MM.1S (cell line): ENCODE results near the gene NDST1.

ENCODE experiments used
- DNase-seq: peaks from one replicate; pipeline ENCODE4 v3.0.0-alpha.2; 2015
- H2AFZ ChIP-seq: fragments of 300-600 bp; sonication (generic); 2 replicates; pipeline ENCODE4 v1.6.0; 2016; ENCODE audit warnings: antibody characterized with exemption, low read length
- H3F3A ChIP-seq: fragments of 300-600 bp; sonication (generic); 2 replicates; pipeline ENCODE4 v1.6.1; 2016; ENCODE audit warnings: mild to moderate bottlenecking, antibody characterized with exemption, low read length, moderate library complexity, mixed read lengths; ENCODE audit not compliant: insufficient read depth
- H3K27ac ChIP-seq: fragments of 300-600 bp; sonication (generic); 2 replicates; pipeline ENCODE4 v1.5.1; 2016; ENCODE audit warnings: mild to moderate bottlenecking, low read length
- H3K27me3 ChIP-seq: fragments of 300-600 bp; sonication (generic); replicated peaks from 2 replicates; pipeline ENCODE4 v1.6.0; 2016; ENCODE audit warnings: low read length; ENCODE audit not compliant: insufficient read depth
- H3K36me3 ChIP-seq: fragments of 300-600 bp; sonication (generic); replicated peaks from 2 replicates; pipeline ENCODE4 v1.6.1; 2016; ENCODE audit warnings: mild to moderate bottlenecking, low read length, mixed read lengths; ENCODE audit not compliant: insufficient read depth
- H3K4me1 ChIP-seq: fragments of 300-600 bp; sonication (generic); 2 replicates; pipeline ENCODE4 v1.6.1; 2016; ENCODE audit warnings: low read length, mixed read lengths
- H3K4me2 ChIP-seq: fragments of 300-600 bp; sonication (generic); 2 replicates; pipeline ENCODE4 v1.6.0; 2016; ENCODE audit warnings: low read depth, low read length
- H3K4me3 ChIP-seq: fragments of 300-600 bp; sonication (generic); 2 replicates; pipeline ENCODE4 v1.5.1; 2016; ENCODE audit warnings: low read length, mixed read lengths
- H3K79me2 ChIP-seq: fragments of 300-600 bp; sonication (generic); 2 replicates; pipeline ENCODE4 v1.6.1; 2016; ENCODE audit warnings: mixed run types, low read length, mixed read lengths
- H3K9ac ChIP-seq: fragments of 300-600 bp; sonication (generic); 2 replicates; pipeline ENCODE4 v1.6.1; 2016; ENCODE audit warnings: low read length, mixed read lengths
- H3K9me2 ChIP-seq: fragments of 300-600 bp; sonication (generic); replicated peaks from 2 replicates; pipeline ENCODE4 v1.6.1; 2016; ENCODE audit warnings: mild to moderate bottlenecking, low read length, mixed read lengths; ENCODE audit not compliant: insufficient read depth
- H3K9me3 ChIP-seq: fragments of 300-600 bp; sonication (generic); replicated peaks from 2 replicates; pipeline ENCODE4 v1.6.1; 2016; ENCODE audit warnings: mild to moderate bottlenecking, low read length, mixed read lengths; ENCODE audit not compliant: insufficient read depth
- H4K20me1 ChIP-seq: fragments of 300-600 bp; sonication (generic); 2 replicates; pipeline ENCODE4 v1.6.1; 2016; ENCODE audit warnings: mild to moderate bottlenecking, low read length, moderate library complexity, mixed read lengths; ENCODE audit not compliant: insufficient read depth
- CTCF ChIP-seq: fragments of 300-600 bp; sonication (generic); IDR thresholded peaks from 2 replicates; pipeline ENCODE4 v1.5.1; 2016; ENCODE audit warnings: antibody characterized with exemption, low read length, mixed read lengths
- EZH2 ChIP-seq: fragments of 300-600 bp; sonication (generic); optimal IDR thresholded peaks from 2 replicates; pipeline ENCODE3; 2017; ENCODE audit warnings: low read depth, mild to moderate bottlenecking, antibody characterized with exemption, low read length, mixed read lengths
- EZH2phosphoT487 ChIP-seq: fragments of 300-600 bp; sonication (generic); IDR thresholded peaks from 2 replicates; pipeline ENCODE4 v1.6.1; 2018; ENCODE audit warnings: antibody characterized with exemption, low read length

Gene NDST1

GRCh38 chr5:150527038-150527437 lies 19.1 kb downstream of the NDST1 start:
- Histone ChIP-seq H3K9ac (no peak overlapping the region), H4K20me1 (no peaks in the 10 kb centered on the region), H2AFZ (no peak overlapping the region), H3K9me3 (no peaks in the 10 kb centered on the region), H3K4me1 (no peaks in the 10 kb centered on the region), H3K4me3 (no peak overlapping the region), H3K36me3 (no peaks in the 10 kb centered on the region; the same call in 1 of the 2 replicates), H3K27ac (no peak overlapping the region), H3K79me2 (no peaks in the 10 kb centered on the region; the same call in none of the 2 replicates), H3K9me2 (no peaks in the 10 kb centered on the region), H3K4me2 (no peak overlapping the region), H3K27me3 (no peaks in the 10 kb centered on the region), H3F3A (no peaks in the 10 kb centered on the region)
- TF ChIP-seq EZH2 (no peak), CTCF (no peak), EZH2phosphoT487 (no peak)
- DNase-seq, result no peak

- no peak for DNase-seq
- Histone ChIP-seq H3K27me3 (no peaks in the 10 kb centered on the region), H3K36me3 (no peaks in the 10 kb centered on the region; the same call in 1 of the 2 replicates), H2AFZ (no peak overlapping the region), H3K4me1 (no peaks in the 10 kb centered on the region), H3K4me2 (no peak overlapping the region), H3K79me2 (no peaks in the 10 kb centered on the region; the same call in none of the 2 replicates), H3K4me3 (no peak overlapping the region), H3K27ac (no peak overlapping the region), H3K9me3 (no peaks in the 10 kb centered on the region), H3F3A (no peaks in the 10 kb centered on the region), H4K20me1 (no peaks in the 10 kb centered on the region), H3K9me2 (no peaks in the 10 kb centered on the region), H3K9ac (no peak overlapping the region)
- TF ChIP-seq EZH2 (no peak), CTCF (no peak), EZH2phosphoT487 (no peak)
Observed at GRCh38 chr5:150527808-150528207, 19.9 kb downstream of the NDST1 start.

GRCh38 chr5:150528924-150529546 lies 21.1 kb downstream of the NDST1 start:
- Histone ChIP-seq H3K27ac (no peak overlapping the region), H3K9me3 (no peaks in the 10 kb centered on the region), H2AFZ (no peak overlapping the region), H4K20me1 (no peaks in the 10 kb centered on the region), H3F3A (no peaks in the 10 kb centered on the region), H3K9me2 (no peaks in the 10 kb centered on the region), H3K9ac (no peak overlapping the region), H3K4me1 (no peaks in the 10 kb centered on the region), H3K4me3 (no peak overlapping the region), H3K27me3 (no peaks in the 10 kb centered on the region), H3K79me2 (no peaks in the 10 kb centered on the region; the same call in 1 of the 2 replicates), H3K4me2 (no peak overlapping the region), H3K36me3 (no peaks in the 10 kb centered on the region; the same call in 1 of the 2 replicates)
- TF ChIP-seq EZH2 (no peak), CTCF (no peak), EZH2phosphoT487 (no peak)
- no peak for DNase-seq
